NCI-H748 (cell line): ENCODE results near the gene ALDOB.

Experiments
- DNase-seq: peaks from one replicate; lab custom pipeline; 2025; ENCODE audit not compliant: unreplicated experiment; lab: John Stamatoyannopoulos, UW

Gene ALDOB

GRCh38 chr9:101427957-101428655 lies 7.5 kb downstream of the ALDOB start:
- no peak for DNase-seq

- peak; percentile 20 for DNase-seq
Observed at GRCh38 chr9:101427358-101427757, 8.2 kb downstream of the ALDOB start.

GRCh38 chr9:101421653-101422065 lies 13.9 kb downstream of the ALDOB start:
- no peak for DNase-seq

GRCh38 chr9:101419863-101420262 lies 15.7 kb downstream of the ALDOB start:
- no peak for DNase-seq

- DNase-seq: no peak
Observed at GRCh38 chr9:101418518-101419430, 16.8 kb downstream of the ALDOB start.

GRCh38 chr9:101417977-101418376 lies 17.6 kb downstream of the ALDOB start:
- DNase-seq: no peak

- DNase-seq: no peak
Observed at GRCh38 chr9:101417389-101417788, 18.2 kb downstream of the ALDOB start.

GRCh38 chr9:101415578-101415977 lies 20.0 kb downstream of the ALDOB start:
- no peak for DNase-seq

- DNase-seq: no peak
Observed at GRCh38 chr9:101414839-101415238, 20.7 kb downstream of the ALDOB start.

- DNase-seq: peak; percentile 21
Observed at GRCh38 chr9:101409079-101409477, 26.5 kb downstream of the ALDOB start.

GRCh38 chr9:101408374-101409078 lies 27.0 kb downstream of the ALDOB start:
- DNase-seq: no peak

GRCh38 chr9:101403516-101404285 lies 31.9 kb downstream of the ALDOB start:
- no peak for DNase-seq

- no peak for DNase-seq
Observed at GRCh38 chr9:101400120-101400519, 35.5 kb downstream of the ALDOB start.

- DNase-seq: no peak
Observed at GRCh38 chr9:101399643-101399970, 36.0 kb downstream of the ALDOB start.

- peak; percentile 29 for DNase-seq
Observed at GRCh38 chr9:101398930-101399642, 36.5 kb downstream of the ALDOB start.

GRCh38 chr9:101398068-101398929 lies 37.3 kb downstream of the ALDOB start, which contains the start of the genes MRPL50 and ZNF189:
TSS of gene MRPL50 (minus strand) at chr9:101398618. CDS start at chr9:101398592, 26 bp downstream.
TSS of gene ZNF189 (plus strand) at chr9:101398851. CDS start at chr9:101399157, 306 bp downstream.
- peak; percentile 99 for DNase-seq

- no peak for DNase-seq
Observed at GRCh38 chr9:101397746-101398067, 37.9 kb downstream of the ALDOB start.

GRCh38 chr9:101394687-101395086 lies 40.9 kb downstream of the ALDOB start:
- DNase-seq: no peak

- no peak for DNase-seq
Observed at GRCh38 chr9:101393135-101393534, 42.4 kb downstream of the ALDOB start.
